CD4-positive, alpha-beta T cell treated with Interferon alpha-2 for 1 hour (primary cell): ENCODE measurements around the gene CTDNEP1.

Source experiments
- DNase-seq, 2 donors: peaks; one replicate each; pipeline ENCODE4 v3.0.0-alpha.2; 2020 to 2022

Gene CTDNEP1

DNA sequence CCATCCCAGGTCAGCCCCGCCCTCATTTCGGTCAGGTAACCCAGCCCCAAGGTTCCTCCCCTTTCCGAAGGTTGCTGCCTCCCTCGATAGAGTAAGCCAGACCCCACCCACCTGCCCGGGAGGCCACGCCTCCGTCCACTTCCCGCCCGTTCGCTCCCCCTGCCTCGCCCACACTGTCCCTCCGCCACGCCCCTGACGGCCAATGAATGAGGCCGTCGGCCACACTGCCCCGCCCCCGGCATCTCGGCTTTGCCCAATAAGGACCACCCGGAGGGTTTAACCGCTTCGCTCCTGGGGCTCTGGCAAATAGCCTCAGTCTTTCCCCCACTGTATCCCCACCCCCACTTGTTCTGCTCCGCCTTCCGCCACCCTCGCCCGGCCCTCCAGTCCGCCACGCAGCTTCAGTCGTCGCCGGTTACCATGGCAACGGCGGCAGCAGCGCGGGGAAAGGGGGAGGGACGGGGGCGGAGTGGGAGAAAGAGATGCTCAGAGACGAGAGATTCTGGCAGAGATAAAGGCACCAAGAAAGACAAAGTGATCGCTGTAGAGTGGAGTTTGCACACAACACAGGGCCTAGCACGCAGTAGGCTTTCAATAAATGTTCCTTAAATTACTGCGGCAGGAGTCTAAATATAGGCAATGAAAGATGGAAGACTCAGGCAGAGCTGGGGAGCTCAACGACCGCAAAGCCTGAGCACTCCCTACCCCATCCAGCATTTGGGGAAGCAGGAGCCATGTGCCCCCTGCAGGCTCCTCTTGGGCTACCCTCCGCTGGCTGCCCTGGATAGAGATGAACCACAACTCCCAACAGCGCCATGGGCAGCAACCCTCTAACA lies 37.0 kb downstream of the CTDNEP1 start:
- DNase-seq = peak; percentile 99

DNA sequence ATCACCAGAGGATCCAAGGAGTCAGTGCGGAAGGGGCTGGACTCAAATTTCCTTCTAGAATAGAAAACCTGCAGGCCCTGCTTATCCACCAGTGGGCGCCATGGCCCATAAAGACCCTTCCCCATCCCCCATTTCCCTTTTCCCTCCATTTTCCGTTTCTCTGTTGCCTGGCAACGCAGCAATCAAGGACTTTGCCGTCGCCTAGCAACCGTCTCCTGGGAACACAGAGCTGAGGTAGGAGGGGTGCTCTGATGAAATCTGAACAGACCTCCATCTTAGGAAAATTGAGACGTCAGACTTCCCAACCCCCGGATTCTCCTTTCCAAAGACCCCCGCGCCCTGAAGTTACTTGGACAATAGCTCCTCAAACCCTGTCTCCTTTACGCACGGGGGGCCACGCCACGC lies 37.6 kb downstream of the CTDNEP1 start:
- DNase-seq = peak; percentile 88 to 89

DNA sequence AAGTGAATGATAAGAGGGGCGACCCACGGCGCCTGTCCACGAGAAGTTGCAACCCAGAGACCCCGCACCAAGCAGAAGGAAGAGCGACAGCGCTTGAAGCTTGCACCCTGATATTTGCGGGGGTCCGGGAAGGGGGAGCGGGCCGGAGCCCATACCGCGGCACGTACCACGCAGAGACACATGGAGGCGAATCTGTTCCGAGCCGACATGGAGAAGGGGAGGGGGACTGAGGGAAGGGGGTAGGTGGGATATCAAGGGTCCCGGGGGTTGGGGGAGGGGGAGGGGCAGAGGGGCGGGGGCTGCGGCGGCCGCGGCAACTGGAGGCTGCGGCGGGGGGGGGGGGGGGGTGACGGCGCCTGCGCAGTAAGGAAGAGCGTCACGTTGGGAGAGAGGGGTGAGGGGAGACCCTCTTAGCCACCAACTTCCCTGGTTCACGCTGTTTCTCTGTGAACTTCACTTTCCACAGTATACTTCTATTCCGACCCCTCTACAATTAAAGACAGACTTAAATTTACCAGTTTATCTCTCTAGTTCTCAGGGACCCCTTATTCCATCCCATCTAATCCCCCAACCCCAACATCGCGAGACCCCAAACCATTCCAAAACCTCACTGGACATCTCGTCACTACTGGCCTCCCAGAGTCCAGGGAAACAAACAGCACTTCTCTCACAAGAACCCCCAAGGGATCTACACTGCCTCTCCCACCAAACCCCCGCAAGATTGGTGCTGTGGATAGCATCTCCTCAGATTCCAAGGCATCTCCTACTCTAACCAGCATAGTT lies 39.9 kb downstream of the CTDNEP1 start:
- no peak for DNase-seq

DNA sequence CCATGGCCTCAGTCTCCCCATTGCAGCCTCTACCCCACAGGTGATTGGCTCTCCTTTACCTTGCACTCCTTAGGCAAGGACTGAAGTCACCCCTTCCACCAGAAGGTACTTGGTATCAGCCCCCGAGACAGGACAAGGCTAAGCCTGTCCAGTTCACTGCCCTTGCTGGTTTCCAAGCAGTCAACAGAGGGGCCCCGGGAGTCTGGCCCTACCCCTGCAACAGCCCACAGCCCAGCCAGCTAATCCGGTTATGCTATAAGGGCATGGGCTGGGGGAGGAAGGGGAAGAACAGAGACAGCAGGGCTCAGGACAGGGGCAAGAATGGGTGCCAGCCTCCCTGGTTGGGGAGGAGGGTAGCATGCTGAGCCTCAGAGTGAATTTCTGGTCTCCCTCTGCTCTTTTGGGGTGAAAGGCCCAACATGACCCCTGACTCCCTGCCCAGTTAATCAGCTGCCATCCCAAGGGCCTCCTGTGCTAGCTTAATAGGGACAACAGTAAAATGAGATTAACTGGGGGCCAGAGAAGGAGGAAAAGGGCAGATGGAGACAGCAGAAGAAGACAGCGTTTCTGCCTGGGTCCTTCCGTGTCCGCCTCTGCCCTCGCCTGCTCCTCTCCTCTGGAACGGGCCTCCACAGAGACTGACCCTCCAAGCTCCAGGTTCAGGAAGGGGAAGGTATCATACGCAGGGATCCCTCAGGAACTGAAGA lies 42.6 kb downstream of the CTDNEP1 start:
- DNase-seq = no peak

DNA sequence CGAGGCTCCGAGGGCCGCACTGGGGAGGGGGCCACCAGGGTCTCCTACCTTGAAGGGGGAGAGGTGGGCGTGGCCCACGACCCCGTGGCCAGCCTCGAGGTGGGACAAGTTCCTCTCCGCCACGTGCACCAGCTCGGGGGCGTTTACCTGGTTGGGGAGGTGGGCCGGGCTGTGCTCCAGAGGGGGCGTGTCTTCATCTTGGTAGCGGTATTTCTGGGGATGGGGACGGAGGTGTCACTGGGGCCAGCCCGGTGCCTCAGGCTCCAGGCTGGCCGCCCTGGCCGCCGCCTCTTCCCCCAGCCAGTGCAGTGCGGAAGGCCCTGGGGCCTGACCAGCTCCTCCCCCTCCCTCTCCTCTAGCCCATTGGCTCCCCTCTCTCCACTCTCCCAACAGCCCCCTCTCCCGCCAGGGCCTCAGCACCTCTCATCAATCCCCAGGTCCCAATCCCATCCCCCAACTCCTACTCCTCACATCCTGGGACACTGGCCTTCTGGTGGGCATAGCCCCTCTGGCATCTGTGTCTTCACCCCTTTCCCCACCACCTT lies 43.4 kb downstream of the CTDNEP1 start:
- no peak for DNase-seq

DNA sequence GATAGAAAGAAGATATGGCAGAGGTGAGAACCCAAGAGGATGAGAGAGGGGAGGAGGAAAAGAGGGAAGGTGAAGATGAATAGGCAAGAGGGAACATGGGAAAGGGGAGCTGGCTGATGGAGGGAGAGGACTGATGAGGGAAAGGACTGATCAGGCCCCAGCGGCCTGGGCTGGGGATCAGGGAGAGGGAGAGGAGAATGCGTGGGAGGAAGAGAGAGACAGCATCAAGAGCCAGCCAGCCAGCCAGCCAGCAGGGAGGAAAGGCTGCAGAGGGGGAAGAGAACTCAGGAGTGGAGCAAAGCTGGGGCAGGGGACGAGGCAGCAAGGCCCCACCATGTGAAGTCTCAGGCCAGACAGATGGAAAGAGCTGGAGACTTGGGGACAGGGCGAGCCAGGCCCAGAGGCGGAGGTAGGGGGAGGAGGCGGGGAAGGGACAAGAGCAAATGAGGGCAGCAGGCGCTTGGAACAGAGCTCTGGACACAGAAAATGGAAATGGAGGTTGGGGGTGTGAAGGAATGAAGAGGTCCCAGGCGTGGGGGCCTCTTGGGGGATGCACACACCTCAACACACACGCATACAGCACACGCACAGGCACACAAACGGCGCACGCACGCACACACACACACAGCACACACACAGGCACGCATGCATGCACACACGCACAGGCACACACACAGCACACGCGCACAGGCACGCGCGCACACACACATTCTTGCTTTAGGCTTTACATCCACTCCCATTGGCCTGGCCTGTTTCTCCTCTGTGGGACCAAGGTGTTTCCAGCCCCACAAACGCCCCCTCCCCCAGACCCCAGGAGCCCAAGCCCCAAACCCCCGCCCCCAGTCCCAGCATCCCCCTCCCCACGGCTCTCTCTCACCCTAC lies 44.2 kb downstream of the CTDNEP1 start:
- no peak for DNase-seq

DNA sequence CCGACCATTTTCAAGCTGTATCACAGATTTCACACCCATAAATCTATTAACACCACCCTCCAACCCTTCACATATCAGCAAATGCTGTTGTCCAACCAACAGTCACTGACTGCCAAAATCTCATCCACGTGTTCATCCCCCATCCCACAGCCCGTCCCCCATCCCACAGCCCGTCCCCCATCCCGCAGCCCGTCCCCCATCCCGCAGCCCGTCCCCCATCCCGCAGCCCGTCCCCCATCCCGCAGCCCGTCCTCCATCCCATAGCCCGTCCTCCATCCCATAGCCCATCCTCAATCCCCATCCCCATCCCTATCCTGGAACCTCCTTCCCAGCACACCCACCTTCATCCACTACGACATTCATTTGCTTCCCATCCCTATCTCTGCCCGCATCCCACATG lies 46.0 kb downstream of the CTDNEP1 start:
- no peak for DNase-seq

DNA sequence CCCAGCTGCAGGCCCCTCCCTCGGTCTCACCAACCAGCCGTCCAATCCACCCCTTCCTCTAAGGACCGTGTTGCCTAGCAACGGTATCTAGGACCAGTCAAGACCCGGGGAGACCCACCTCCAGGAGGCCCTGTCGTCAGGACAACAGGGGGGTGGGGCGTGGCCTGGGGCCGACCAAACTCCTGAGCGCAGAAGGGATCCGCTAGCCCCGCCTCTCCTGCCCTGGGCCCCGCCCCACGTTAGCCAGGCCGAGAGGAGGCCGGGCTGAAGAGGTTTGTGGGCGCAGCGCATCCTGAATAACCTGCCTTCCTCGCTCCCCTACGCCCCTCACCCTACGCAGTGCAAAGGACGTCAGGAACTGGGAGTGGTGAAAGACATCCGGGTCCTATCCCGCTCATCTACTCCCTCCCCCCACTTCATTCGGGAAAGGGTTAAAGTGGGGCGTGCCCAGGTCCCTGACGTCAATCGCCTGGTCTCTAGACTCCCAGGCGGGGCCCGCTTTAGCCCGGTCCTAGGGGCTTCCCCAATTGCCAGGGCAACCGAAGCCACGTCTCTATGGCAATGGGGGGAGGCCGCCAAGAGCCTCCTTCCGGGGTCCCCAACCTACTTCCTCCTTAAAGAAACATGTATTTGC lies 46.6 kb downstream of the CTDNEP1 start:
- DNase-seq = peak; percentile 98

DNA sequence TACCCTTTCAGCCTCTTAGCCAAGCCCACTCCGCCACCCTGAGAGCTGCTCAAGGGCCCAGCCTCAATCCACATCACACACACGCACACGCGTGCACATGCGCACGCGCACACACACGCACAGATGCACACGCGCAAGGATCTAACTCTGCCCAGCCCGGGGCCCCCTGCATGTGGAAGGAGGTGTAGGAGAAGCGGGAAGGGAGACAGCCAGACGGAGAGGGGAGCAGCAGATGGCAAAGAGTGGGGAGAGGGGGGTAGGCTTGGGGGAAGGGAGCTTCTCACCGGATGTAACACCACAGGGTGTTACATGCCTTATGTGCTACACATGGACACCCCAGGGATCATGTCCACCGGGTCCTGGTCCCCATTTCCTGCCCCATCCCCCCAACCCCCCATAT lies 47.2 kb downstream of the CTDNEP1 start:
- DNase-seq = no peak

DNA sequence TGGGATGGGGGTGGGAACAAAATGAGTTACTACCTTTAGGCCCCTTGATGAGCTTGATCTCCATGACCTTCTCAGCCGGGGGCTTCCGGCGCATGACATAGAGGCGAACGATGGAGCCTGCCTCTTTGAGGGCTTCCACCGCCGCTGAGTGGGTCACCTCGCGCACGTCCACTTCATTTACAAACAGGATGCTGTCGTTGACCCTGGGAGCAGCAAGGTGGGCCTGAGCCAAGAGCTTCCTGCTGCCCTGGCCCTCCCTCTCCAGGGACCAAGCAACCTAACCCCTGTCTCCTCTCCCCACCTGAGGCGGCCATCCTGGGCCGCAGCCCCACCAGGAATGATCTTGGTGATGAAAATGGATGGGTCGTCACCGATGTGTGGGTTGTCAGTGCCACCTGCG lies 48.1 kb downstream of the CTDNEP1 start:
- DNase-seq = no peak

DNA sequence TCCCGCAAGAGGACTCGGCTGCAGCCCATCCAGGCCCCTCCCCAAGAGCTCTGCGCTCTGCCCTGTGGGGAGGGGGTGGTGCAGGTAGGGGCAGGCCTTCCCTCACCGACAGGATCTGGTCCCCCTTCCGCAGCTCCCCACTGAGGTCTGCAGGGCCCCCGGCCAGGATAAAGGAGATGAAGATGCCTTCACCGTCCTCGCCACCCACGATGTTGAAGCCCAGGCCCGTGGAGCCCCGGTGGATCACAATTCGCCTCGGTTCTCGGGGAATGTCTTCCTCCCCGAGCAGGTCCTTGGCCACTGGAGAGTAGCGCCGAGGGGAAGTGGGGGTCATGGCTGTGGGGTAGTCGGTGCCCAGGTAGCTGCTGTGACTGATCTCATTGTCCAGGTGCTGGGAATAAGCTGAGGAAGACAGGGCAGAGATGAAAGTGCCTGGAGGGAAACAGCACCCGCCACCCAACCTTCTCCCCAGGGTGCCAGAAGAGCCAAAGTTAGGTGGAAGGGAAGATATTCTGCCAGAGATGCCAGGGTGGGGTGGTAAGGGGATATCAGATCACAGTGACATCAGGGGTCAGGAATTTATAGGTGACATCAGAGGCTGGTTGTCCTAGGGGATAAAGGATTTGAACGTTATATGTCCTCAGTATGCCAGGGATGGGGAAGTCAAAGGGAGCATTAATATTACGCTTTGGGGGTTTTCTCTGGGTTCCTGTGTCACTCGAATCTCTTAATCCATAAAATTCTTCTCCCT lies 54.7 kb downstream of the CTDNEP1 start:
- DNase-seq = no peak

DNA sequence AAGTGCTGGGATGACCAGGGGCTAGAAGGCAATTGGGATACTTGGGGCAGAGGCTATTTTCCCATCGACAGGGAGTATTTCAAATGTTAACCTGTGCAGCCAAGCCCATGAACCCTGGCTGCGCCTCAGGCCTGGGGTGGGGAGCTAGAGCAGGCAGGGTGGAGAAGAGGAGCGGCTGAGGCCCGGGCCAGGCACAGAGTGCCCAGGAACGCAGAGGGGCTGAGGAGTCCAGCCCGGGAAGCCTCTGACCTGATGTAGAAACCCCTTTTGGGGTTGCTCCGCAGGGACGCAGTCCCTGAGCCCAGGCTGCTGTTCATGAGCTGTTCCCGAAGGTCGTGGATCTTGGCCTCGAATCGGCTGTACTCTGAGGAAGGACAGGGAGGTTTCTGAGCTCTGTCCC lies 55.6 kb downstream of the CTDNEP1 start:
- no peak for DNase-seq
